GM23248 (cell line): ENCODE results near the gene METAP1.

Source experiments
- EZH2 ChIP-seq: fragments of 200-600 bp; sonication (generic); IDR thresholded peaks from 2 replicates; pipeline ENCODE4 v1.6.1; 2018; ENCODE audit warnings: antibody characterized with exemption, mild to moderate bottlenecking; ENCODE audit not compliant: insufficient read depth, poor library complexity, severe bottlenecking
- EZH2phosphoT487 ChIP-seq: fragments of 200-600 bp; sonication (generic); IDR thresholded peaks from 2 replicates; pipeline ENCODE4 v1.6.1; 2018; ENCODE audit warnings: antibody characterized with exemption, moderate library complexity, mild to moderate bottlenecking, low read depth; ENCODE audit not compliant: insufficient read depth

- TF ChIP-seq EZH2, result no peak
- no peak for TF ChIP-seq EZH2phosphoT487
These were observed 7.8 kb upstream of the METAP1 start for GRCh38 chr4:98987720-98988119.
